GM18511 (cell line): ENCODE results near the gene DNAH17.
"Not testable (repeated sequence)": the region's sequence is repeated elsewhere in the genome, so short reads cannot be mapped to it uniquely, and the experiment has no call there.

Source experiments
- ATAC-seq: cut with Tn5 transposase; IDR thresholded peaks from one replicate; pipeline ENCODE4 v1.9.1; 2021; ENCODE audit warnings: mild to moderate bottlenecking, moderate library complexity; ENCODE audit not compliant: unreplicated experiment

DNAH17 gene

GRCh38 chr17:78525511-78526160, 51.6 kb downstream of the DNAH17 start:
- ATAC-seq: no peak

GRCh38 chr17:78524870-78525510, 52.2 kb downstream of the DNAH17 start:
- no peak for ATAC-seq

- no peak for ATAC-seq
Observed at GRCh38 chr17:78523934-78524655, 53.1 kb downstream of the DNAH17 start.

GRCh38 chr17:78522031-78522809, 55.0 kb downstream of the DNAH17 start:
- ATAC-seq: no peak

GRCh38 chr17:78517421-78517820, 59.8 kb downstream of the DNAH17 start:
- ATAC-seq: no peak

- no peak for ATAC-seq
Observed at GRCh38 chr17:78515480-78515879, 61.7 kb downstream of the DNAH17 start.

- ATAC-seq: no peak
Observed at GRCh38 chr17:78514521-78514920, 62.7 kb downstream of the DNAH17 start.

GRCh38 chr17:78512976-78513375, 64.2 kb downstream of the DNAH17 start:
- no peak for ATAC-seq

DNA sequence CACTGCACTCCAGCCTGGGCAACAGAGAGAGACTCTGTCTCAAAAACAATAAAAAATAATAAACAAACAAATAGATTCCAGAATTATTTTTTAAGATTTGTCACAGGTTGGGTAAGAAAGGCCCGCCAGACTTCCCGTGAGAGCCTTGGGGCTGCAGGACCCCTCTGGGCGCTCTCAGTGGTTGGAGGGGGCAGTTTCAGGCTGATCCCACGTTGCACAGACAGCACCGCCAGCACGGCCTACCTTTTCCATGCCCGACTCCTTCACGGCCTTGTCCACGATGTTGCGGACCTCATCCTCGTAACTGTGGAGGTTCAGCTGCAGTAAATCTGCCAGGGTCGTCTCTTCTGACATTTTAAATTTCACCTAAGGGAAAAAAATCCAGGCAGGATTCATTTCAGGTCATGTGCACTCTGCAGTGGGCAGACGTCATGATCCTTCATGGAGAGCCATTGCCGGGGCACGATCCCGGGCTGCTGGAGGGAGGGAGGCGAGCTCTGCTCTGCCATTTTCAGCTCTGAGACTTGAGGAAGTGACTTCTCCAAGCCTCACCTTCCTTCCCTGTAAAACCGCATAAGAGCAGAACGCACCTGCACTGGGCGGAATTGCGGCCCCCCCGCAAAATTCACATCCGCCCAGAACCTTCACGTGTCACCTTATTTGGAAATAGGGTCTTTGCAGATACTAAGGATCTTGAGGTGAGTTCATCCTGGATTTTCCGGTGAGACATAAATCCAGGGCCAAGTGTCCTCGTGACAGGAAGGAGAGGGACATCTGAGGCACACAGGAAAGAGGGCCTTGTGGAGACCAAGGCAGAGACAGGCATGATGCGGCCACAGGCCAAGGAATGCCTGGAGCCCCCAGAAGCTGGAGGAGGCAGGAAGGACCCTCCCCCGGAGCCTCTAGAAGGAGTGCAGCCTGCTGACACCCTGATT, 66.8 kb downstream of the DNAH17 start:
- ATAC-seq: no peak

DNA sequence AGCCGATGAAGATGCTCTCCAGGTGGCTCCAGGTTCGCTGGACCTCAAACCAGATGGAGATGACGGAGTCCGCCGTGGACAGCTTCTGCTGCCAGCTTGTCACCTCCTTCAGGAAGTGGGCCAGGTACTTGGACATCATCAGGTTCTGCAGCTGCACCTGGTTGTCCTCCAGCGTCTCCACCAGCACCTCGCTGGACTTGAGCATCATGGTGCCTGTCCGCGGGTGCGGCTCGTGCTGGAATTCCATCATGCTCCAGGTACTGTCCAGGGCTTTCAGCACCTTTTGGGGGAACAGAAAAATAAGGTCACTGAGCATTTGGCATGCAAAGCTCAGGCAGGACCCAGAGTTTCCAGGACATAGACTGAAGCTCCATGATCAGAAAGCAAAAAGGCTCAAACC, 69.7 kb downstream of the DNAH17 start:
- no peak for ATAC-seq

- ATAC-seq: no peak
Observed at GRCh38 chr17:78506454-78507309, 70.5 kb downstream of the DNAH17 start.

DNA sequence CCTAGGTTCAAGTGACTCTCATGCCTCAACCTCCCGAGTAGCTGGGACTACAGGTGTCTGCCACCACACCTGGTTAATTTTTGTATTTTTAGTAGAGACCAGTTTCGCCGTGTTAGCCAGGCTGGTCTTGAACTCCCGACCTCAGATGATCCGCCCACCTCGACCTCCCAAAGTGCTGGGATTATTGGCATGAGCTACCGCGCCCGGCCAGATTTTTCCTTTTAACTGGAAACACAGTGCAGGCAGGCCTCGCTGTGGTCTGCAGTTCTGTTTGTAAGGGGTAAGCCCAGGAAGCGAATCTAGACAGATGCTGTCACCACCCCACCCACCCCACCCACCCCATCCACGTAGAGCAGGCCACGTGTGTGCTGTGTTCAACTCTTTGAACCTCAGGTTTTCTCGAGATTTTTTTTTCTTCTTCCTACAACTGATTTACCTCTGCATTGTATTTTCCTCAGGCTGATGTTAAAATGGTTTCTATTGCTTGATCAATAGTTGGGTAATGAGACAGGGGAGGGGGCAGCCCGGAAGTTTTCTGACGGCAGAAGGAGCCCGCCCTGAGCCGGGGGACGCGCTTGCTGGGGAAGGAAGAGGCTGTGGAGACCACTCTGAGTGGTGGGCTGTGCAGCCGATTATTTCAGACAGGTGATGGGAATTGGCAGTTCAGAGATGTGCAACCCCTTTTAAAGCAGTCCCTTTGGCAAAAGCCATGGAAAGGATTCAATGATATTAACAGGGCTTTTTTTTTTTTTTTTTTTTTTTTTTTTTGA, 72.9 kb downstream of the DNAH17 start:
- ATAC-seq: no peak

- ATAC-seq: not testable (repeated sequence)
Observed at GRCh38 chr17:78503388-78503787, 73.8 kb downstream of the DNAH17 start.

- ATAC-seq: no peak
Observed at GRCh38 chr17:78502611-78503148, 74.5 kb downstream of the DNAH17 start.

- ATAC-seq: no peak
Observed at GRCh38 chr17:78501241-78502036, 75.8 kb downstream of the DNAH17 start.

DNA sequence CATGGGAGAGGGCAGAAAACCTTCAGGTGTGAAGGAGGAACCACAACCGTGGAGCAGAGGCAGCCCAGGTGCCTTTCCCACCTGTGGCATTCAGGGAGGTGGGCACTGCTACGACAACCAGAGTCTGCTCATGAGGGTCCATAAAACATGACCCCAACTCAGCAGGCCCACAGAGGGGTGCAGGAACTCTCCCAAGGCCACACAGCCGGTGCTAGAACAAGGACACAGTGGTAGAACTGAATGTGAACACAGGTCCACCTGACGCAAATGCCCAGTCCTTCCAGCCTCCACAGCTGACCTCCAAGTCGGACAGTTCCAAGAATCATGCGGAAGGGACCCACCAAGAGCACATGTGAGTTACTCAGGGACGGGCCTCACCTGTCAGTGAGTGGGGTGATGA, 76.4 kb downstream of the DNAH17 start:
- no peak for ATAC-seq

GRCh38 chr17:78499715-78500540, 77.3 kb downstream of the DNAH17 start:
- no peak for ATAC-seq
